PC-3 (cell line): ENCODE measurements around the gene ID4.

Source experiments
- CTCF ChIP-seq: fragments of 300-600 bp; sonication (generic); conservative IDR thresholded peaks from 2 replicates; pipeline ENCODE4 v1.5.1; 2017; ENCODE audit warnings: antibody characterized with exemption, low read depth, mild to moderate bottlenecking, low read length
- EZH2phosphoT487 ChIP-seq: fragments of 300-600 bp; sonication (generic); IDR thresholded peaks from 2 replicates; pipeline ENCODE4 v1.6.1; 2018; ENCODE audit warnings: mild to moderate bottlenecking, antibody characterized with exemption, low read length, borderline replicate concordance

GRCh38 chr6:19879663-19880062 lies 42.5 kb downstream of the ID4 start:
- TF ChIP-seq CTCF (no peak), EZH2phosphoT487 (no peak)
